ENCODE data around the gene SOS2. TPM values are rescaled to one million over a fixed set of nuclear protein-coding genes. Genes with fewer than 3 reads are reported as not detected.
"Not testable (repeated sequence)": the region's sequence is repeated elsewhere in the genome, so short reads cannot be mapped to it uniquely, and the experiment has no call there.

The SOS2 gene
- total RNA-seq, 1 experiment from 2014 or later: 11.7 TPM

GRCh38 chr14:50082308-50082742, 149.1 kb downstream of the SOS2 start:
- TF ChIP-seq CEBPB (IDR thresholded peaks at IDR 0.05; ENCODE audit: low read depth) (no peak), SRF (IDR thresholded peaks at IDR 0.05; ENCODE audit: low read depth) (no peak), POLR2AphosphoS5 (IDR thresholded peaks at IDR 0.05; ENCODE audit: low read depth, low read length) (no peak), CBX3 (IDR thresholded peaks at IDR 0.05; ENCODE audit: low read depth) (no peak), SP1 (IDR thresholded peaks at IDR 0.05; ENCODE audit: low read depth) (no peak), POLR2A (IDR thresholded peaks at IDR 0.05; ENCODE audit: borderline replicate concordance, extremely low read depth, insufficient read depth, insufficient read length) (no peak), JUND (IDR thresholded peaks at IDR 0.05) (no peak), TCF7L2 (IDR thresholded peaks at IDR 0.05; ENCODE audit: borderline replicate concordance, extremely low read depth, insufficient read depth, insufficient read length) (no peak), ZBTB33 (IDR thresholded peaks at IDR 0.05; ENCODE audit: extremely low read depth, insufficient replicate concordance, low read length) (no peak), YY1 (IDR thresholded peaks at IDR 0.05; ENCODE audit: extremely low read depth, insufficient replicate concordance, low read depth, low read length) (no peak), ZFX (IDR thresholded peaks at IDR 0.05) (no peak)
- POLR2A ChIA-PET: no interaction called here
- H3K4me1 ChIP-seq (ENCODE audit: control insufficient read depth in 1 of 2, insufficient read depth in 2 of 2, low read length in 2 of 2): no peaks in the 10 kb centered on the region
- no peaks in the 10 kb centered on the region for H3K36me3 ChIP-seq (ENCODE audit: control insufficient read depth in 1 of 2, insufficient read depth in 2 of 2, low read length in 2 of 2)
- no peaks in the 10 kb centered on the region for H3K9me2 ChIP-seq (ENCODE audit: insufficient read depth)
- no peak overlapping the region for H3K4me3 ChIP-seq (replicated peaks in 1 of 2; ENCODE audit: low read depth in 1 of 2, low read length in 2 of 2)
- no peak for ATAC-seq
- H3K27ac ChIP-seq (ENCODE audit: low read depth, low read length): no peak overlapping the region
- no peaks in the 10 kb centered on the region for H4K20me1 ChIP-seq (ENCODE audit: insufficient read depth)
- no peak overlapping the region for H3K9ac ChIP-seq (ENCODE audit: low read length)
- intact Hi-C loops (cut with micrococcal nuclease): no loop called here
- H2AFZ ChIP-seq (ENCODE audit: low read depth, low read length, poor library complexity, severe bottlenecking): no peak overlapping the region
- no peaks in the 10 kb centered on the region for H3K27me3 ChIP-seq (ENCODE audit: insufficient read depth, low read length)
- H3K4me2 ChIP-seq (ENCODE audit: low read length): no peak overlapping the region
- no TSS peak for BruUV-seq (replicated peaks)
- RAD21 ChIA-PET (ENCODE audit: low non-redundant PET in 1 of 2, low total read pairs in 2 of 2, uncharacterized antibody in 2 of 2, unreplicated experiment in 2 of 2): no interaction called here
- no peak for DNase-seq (ENCODE audit: low read depth, low spot score)
- H3K9me3 ChIP-seq (ENCODE audit: control insufficient read depth in 1 of 2, insufficient read depth in 1 of 2, low read depth in 1 of 2, low read length in 2 of 2): no peaks in the 10 kb centered on the region
- H3K79me2 ChIP-seq (ENCODE audit: insufficient read depth, low read length): no peaks in the 10 kb centered on the region
- CTCF ChIA-PET: no interaction called here

GRCh38 chr14:50079103-50079502, 152.3 kb downstream of the SOS2 start:
- H3K36me3 ChIP-seq (ENCODE audit: control insufficient read depth in 1 of 2, insufficient read depth in 2 of 2, low read length in 2 of 2); H3K9me3 ChIP-seq (ENCODE audit: control insufficient read depth in 1 of 2, insufficient read depth in 1 of 2, low read depth in 1 of 2, low read length in 2 of 2); H2AFZ ChIP-seq (ENCODE audit: low read depth, low read length, poor library complexity, severe bottlenecking); intact Hi-C loops (cut with micrococcal nuclease); H3K9me2 ChIP-seq (ENCODE audit: insufficient read depth); RAD21 ChIA-PET (ENCODE audit: low non-redundant PET in 1 of 2, low total read pairs in 2 of 2, uncharacterized antibody in 2 of 2, unreplicated experiment in 2 of 2); H3K27ac ChIP-seq (ENCODE audit: low read depth, low read length); H3K4me1 ChIP-seq (ENCODE audit: control insufficient read depth in 1 of 2, insufficient read depth in 2 of 2, low read length in 2 of 2); H4K20me1 ChIP-seq (ENCODE audit: insufficient read depth); ATAC-seq; BruUV-seq (replicated peaks); H3K79me2 ChIP-seq (ENCODE audit: insufficient read depth, low read length); POLR2A ChIA-PET; H3K27me3 ChIP-seq (ENCODE audit: insufficient read depth, low read length); H3K4me3 ChIP-seq (replicated peaks in 1 of 2; ENCODE audit: low read depth in 1 of 2, low read length in 2 of 2); DNase-seq (ENCODE audit: low read depth, low spot score); H3K4me2 ChIP-seq (ENCODE audit: low read length); H3K9ac ChIP-seq (ENCODE audit: low read length); CTCF ChIA-PET: not testable (repeated sequence)

GRCh38 chr14:50073663-50074062, 157.7 kb downstream of the SOS2 start:
- H3K4me3 ChIP-seq (replicated peaks in 1 of 2; ENCODE audit: low read depth in 1 of 2, low read length in 2 of 2); RAD21 ChIA-PET (ENCODE audit: low non-redundant PET in 1 of 2, low total read pairs in 2 of 2, uncharacterized antibody in 2 of 2, unreplicated experiment in 2 of 2); H3K9me2 ChIP-seq (ENCODE audit: insufficient read depth); POLR2A ChIA-PET; CTCF ChIA-PET; H3K4me1 ChIP-seq (ENCODE audit: control insufficient read depth in 1 of 2, insufficient read depth in 2 of 2, low read length in 2 of 2); intact Hi-C loops (cut with micrococcal nuclease); H3K27ac ChIP-seq (ENCODE audit: low read depth, low read length); H3K4me2 ChIP-seq (ENCODE audit: low read length); DNase-seq (ENCODE audit: low read depth, low spot score); H3K36me3 ChIP-seq (ENCODE audit: control insufficient read depth in 1 of 2, insufficient read depth in 2 of 2, low read length in 2 of 2); ATAC-seq; BruUV-seq (replicated peaks); H2AFZ ChIP-seq (ENCODE audit: low read depth, low read length, poor library complexity, severe bottlenecking); H3K9me3 ChIP-seq (ENCODE audit: control insufficient read depth in 1 of 2, insufficient read depth in 1 of 2, low read depth in 1 of 2, low read length in 2 of 2); H4K20me1 ChIP-seq (ENCODE audit: insufficient read depth); H3K27me3 ChIP-seq (ENCODE audit: insufficient read depth, low read length); H3K9ac ChIP-seq (ENCODE audit: low read length); H3K79me2 ChIP-seq (ENCODE audit: insufficient read depth, low read length): not testable (repeated sequence)

Data from HCT116 (cell line).